Endothelial cell (in vitro differentiated cells): Measurements from ENCODE around the gene SGMS1. TPM values are rescaled to one million over a fixed set of nuclear protein-coding genes. Genes with fewer than 3 reads are reported as not detected.
"Not testable (repeated sequence)": the region's sequence is repeated elsewhere in the genome, so short reads cannot be mapped to it uniquely, and the experiment has no call there.

Source experiments
- DNase-seq: peaks from one replicate; pipeline ENCODE4 v3.0.0; 2021; ENCODE audit warnings: low spot score
- H3K27ac Mint-ChIP-seq: one replicate; pipeline ENCODE4 v1.8.0; 2021; ENCODE audit warnings: mixed read lengths, inconsistent platforms; ENCODE audit not compliant: unreplicated experiment
- H3K27me3 Mint-ChIP-seq: one replicate; pipeline ENCODE4 v1.8.0; 2021; ENCODE audit warnings: mild to moderate bottlenecking, moderate library complexity, mixed read lengths, inconsistent platforms; ENCODE audit not compliant: unreplicated experiment
- H3K36me3 Mint-ChIP-seq: one replicate; pipeline ENCODE4 v1.8.0; 2021; ENCODE audit warnings: mild to moderate bottlenecking, low read depth, mixed read lengths, inconsistent platforms; ENCODE audit not compliant: unreplicated experiment
- H3K4me1 Mint-ChIP-seq: one replicate; pipeline ENCODE4 v1.8.0; 2021; ENCODE audit warnings: mild to moderate bottlenecking, mixed read lengths, inconsistent platforms; ENCODE audit not compliant: unreplicated experiment
- H3K4me3 Mint-ChIP-seq: one replicate; pipeline ENCODE4 v1.8.0; 2021; ENCODE audit warnings: mild to moderate bottlenecking, mixed read lengths, inconsistent platforms; ENCODE audit not compliant: unreplicated experiment
- H3K9me3 Mint-ChIP-seq: one replicate; pipeline ENCODE4 v1.8.0; 2021; ENCODE audit warnings: mixed read lengths, inconsistent platforms; ENCODE audit not compliant: unreplicated experiment
- CTCF ChIP-seq: fragments of 200-600 bp; sonication (generic); IDR thresholded peaks from one replicate; pipeline ENCODE4 v1.5.0; 2021; ENCODE audit warnings: antibody characterized with exemption; ENCODE audit not compliant: unreplicated experiment
- total RNA-seq: library from RNA; stranded (reverse); fragmentation: NEBNext Ultra II Directional; extraction: Animal tissue kit (Norgen Biotek cat#: 25700); gene quantifications from one replicate; pipeline ENCODE4 v1.2.1, GENCODE V29; 2021; ENCODE audit not compliant: unreplicated experiment

The SGMS1 gene
- total RNA-seq, 1 donor from 2014 or later = 12.4 TPM

- H3K27ac Mint-ChIP-seq = peak overlapping the region; percentile 21
- no peak overlapping the region for H3K4me3 Mint-ChIP-seq
- no peak for DNase-seq
- no peaks in the 10 kb centered on the region for H3K36me3 Mint-ChIP-seq
- no peaks in the 10 kb centered on the region for H3K9me3 Mint-ChIP-seq
- peaks cover 6% of the 10 kb centered on the region for H3K4me1 Mint-ChIP-seq
- no peak for TF ChIP-seq CTCF
- peaks cover 1% of the 10 kb centered on the region for H3K27me3 Mint-ChIP-seq
Measured at GRCh38 chr10:50503661-50504320, 120.0 kb downstream of the SGMS1 start.

- H3K4me1 Mint-ChIP-seq, DNase-seq, H3K36me3 Mint-ChIP-seq, H3K4me3 Mint-ChIP-seq, H3K27me3 Mint-ChIP-seq, H3K9me3 Mint-ChIP-seq: not testable (repeated sequence)
- H3K27ac Mint-ChIP-seq = peak overlapping the region; percentile 21
Measured at GRCh38 chr10:50503156-50503555, 120.6 kb downstream of the SGMS1 start.

- Mint-ChIP-seq H3K36me3 (no peaks in the 10 kb centered on the region), H3K27me3 (peaks cover 1% of the 10 kb centered on the region), H3K27ac (no peak overlapping the region), H3K4me3 (no peak overlapping the region), H3K4me1 (peaks cover 6% of the 10 kb centered on the region), H3K9me3 (no peaks in the 10 kb centered on the region)
- no peak for TF ChIP-seq CTCF
- DNase-seq = no peak
Measured at GRCh38 chr10:50501924-50502452, 121.8 kb downstream of the SGMS1 start.

GRCh38 chr10:50501478-50501877 is 122.3 kb downstream of the SGMS1 start:
- no peaks in the 10 kb centered on the region for H3K36me3 Mint-ChIP-seq
- no peak for DNase-seq
- TF ChIP-seq CTCF = no peak

GRCh38 chr10:50498465-50498864 is 125.3 kb downstream of the SGMS1 start:
- Mint-ChIP-seq H3K36me3 (no peaks in the 10 kb centered on the region), H3K27me3 (peaks cover 2% of the 10 kb centered on the region), H3K4me1 (peaks cover 6% of the 10 kb centered on the region), H3K4me3 (no peak overlapping the region), H3K9me3 (no peaks in the 10 kb centered on the region), H3K27ac (no peak overlapping the region)
- no peak for TF ChIP-seq CTCF
- no peak for DNase-seq

More at GRCh38 chr10:50501478-50501877, 122.3 kb downstream of the SGMS1 start:
- no peaks in the 10 kb centered on the region for H3K27me3 Mint-ChIP-seq
- H3K4me1 Mint-ChIP-seq = peaks cover 6% of the 10 kb centered on the region
- H3K9me3 Mint-ChIP-seq = no peaks in the 10 kb centered on the region
- no peak overlapping the region for H3K4me3 Mint-ChIP-seq
- H3K27ac Mint-ChIP-seq = no peak overlapping the region
